ENCODE measurements around the gene CHAT.

- TF ChIP-seq CTCF (IDR thresholded peaks at IDR 0.05) (no peak), POLR2A (IDR thresholded peaks at IDR 0.05) (no peak)
Measured at GRCh38 chr10:49605216-49605938, 8.5 kb upstream of the CHAT start.

Data from right lobe of liver (tissue), 4 donors.